VCaP (cell line): ENCODE measurements around the gene AP3M1.

Source experiments
- H3K27ac ChIP-seq: fragments of 450-650 bp; 2 replicates; pipeline ENCODE4 v1.5.1; 2017
- CTCF ChIP-seq: fragments of 450-650 bp; conservative IDR thresholded peaks from 2 replicates; pipeline ENCODE4 v1.5.1; 2017; ENCODE audit warnings: mild to moderate bottlenecking, moderate library complexity

The AP3M1 gene

GRCh38 chr10:74088722-74089121 lies 61.9 kb downstream of the AP3M1 start:
- TF ChIP-seq CTCF = no peak

GRCh38 chr10:74086317-74086716 lies 64.3 kb downstream of the AP3M1 start:
- TF ChIP-seq CTCF = no peak
- H3K27ac ChIP-seq = no peak overlapping the region

More at GRCh38 chr10:74088722-74089121, 61.9 kb downstream of the AP3M1 start:
- no peak overlapping the region for H3K27ac ChIP-seq

- H3K27ac ChIP-seq = no peak overlapping the region
- TF ChIP-seq CTCF = no peak
Measured at GRCh38 chr10:74084955-74085354, 65.7 kb downstream of the AP3M1 start.

- TF ChIP-seq CTCF = no peak
Measured at GRCh38 chr10:74083304-74083703, 67.3 kb downstream of the AP3M1 start.

GRCh38 chr10:74081941-74082718 lies 68.5 kb downstream of the AP3M1 start:
- no peak overlapping the region for H3K27ac ChIP-seq
- no peak for TF ChIP-seq CTCF

More at GRCh38 chr10:74083304-74083703, 67.3 kb downstream of the AP3M1 start:
- no peak overlapping the region for H3K27ac ChIP-seq

- peak; percentile 81 for TF ChIP-seq CTCF
- H3K27ac ChIP-seq = no peak overlapping the region
Measured at GRCh38 chr10:74081192-74081803, 69.3 kb downstream of the AP3M1 start.

- no peak overlapping the region for H3K27ac ChIP-seq
- no peak for TF ChIP-seq CTCF
Measured at GRCh38 chr10:74079936-74080590, 70.6 kb downstream of the AP3M1 start.
